Calu3 (cell line): Measurements from ENCODE around the gene BRAP. TPM values are rescaled to one million over a fixed set of nuclear protein-coding genes. Genes with fewer than 3 reads are reported as not detected.
"Not testable (repeated sequence)": the region's sequence is repeated elsewhere in the genome, so short reads cannot be mapped to it uniquely, and the experiment has no call there.

ENCODE experiments used
- BruUV-seq: library from RNA; stranded (reverse); fragments of 400-500 nt; replicated peaks from 2 replicates; lab custom pipeline; 2021; lab: Mats Ljungman, UMichigan
- CTCF ChIA-PET: fragments of 300-600 bp; sonication (Branson Sonifier 250); formaldehyde crosslinking; loops from one replicate; lab custom pipeline; 2022; ENCODE audit warnings: antibody characterized with exemption; lab: Charles Lee
- DNase-seq: peaks from one replicate; pipeline ENCODE4 v3.0.0; 2022
- H3K27ac Mint-ChIP-seq: one replicate; pipeline ENCODE4 v1.8.0; 2022; ENCODE audit warnings: mixed read lengths; ENCODE audit not compliant: unreplicated experiment
- H3K27me3 Mint-ChIP-seq: one replicate; pipeline ENCODE4 v1.8.0; 2022; ENCODE audit warnings: mixed read lengths; ENCODE audit not compliant: unreplicated experiment
- H3K36me3 Mint-ChIP-seq: one replicate; pipeline ENCODE4 v1.8.0; 2022; ENCODE audit warnings: mild to moderate bottlenecking, moderate library complexity, mixed read lengths; ENCODE audit not compliant: insufficient read depth, unreplicated experiment
- H3K4me1 Mint-ChIP-seq: one replicate; pipeline ENCODE4 v1.8.0; 2022; ENCODE audit warnings: mild to moderate bottlenecking, low read depth, mixed read lengths; ENCODE audit not compliant: unreplicated experiment
- H3K4me3 Mint-ChIP-seq: one replicate; pipeline ENCODE4 v1.8.0; 2022; ENCODE audit warnings: mild to moderate bottlenecking, low read depth, moderate library complexity, mixed read lengths; ENCODE audit not compliant: unreplicated experiment
- H3K9me3 Mint-ChIP-seq: one replicate; pipeline ENCODE4 v1.8.0; 2022; ENCODE audit warnings: low read depth, mixed read lengths; ENCODE audit not compliant: unreplicated experiment
- intact Hi-C: fragments of 100-400 bp; cut with micrococcal nuclease; formaldehyde crosslinking; loops from one replicate; pipeline ENCODE4 v1.10.0; 2022; ENCODE audit not compliant: unreplicated experiment
- total RNA-seq: library from RNA; stranded (reverse); gene quantifications from 2 replicates; pipeline ENCODE4 v1.2.3, GENCODE V29; 2022
- TF ChIP-seq, protein P1 (sequence below): fragments of 200-600 bp; IDR thresholded peaks from one replicate; pipeline ENCODE4 v1.8.0; 2022; ENCODE audit warnings: antibody characterized with exemption; ENCODE audit not compliant: unreplicated experiment

The BRAP gene
- total RNA-seq, 1 experiment from 2014 or later: 17.8 TPM

- no peak for DNase-seq
- CTCF ChIA-PET: interaction anchor here (0.6 kb wide), 2 partner anchors 624 to 728 kb away, joined by 4 read pairs; no protein-coding TSS in a partner anchor
- H3K27me3 Mint-ChIP-seq: no peaks in the 10 kb centered on the region
These were observed 44.7 kb upstream of the BRAP start for GRCh38 chr12:111730420-111730819.

DNA sequence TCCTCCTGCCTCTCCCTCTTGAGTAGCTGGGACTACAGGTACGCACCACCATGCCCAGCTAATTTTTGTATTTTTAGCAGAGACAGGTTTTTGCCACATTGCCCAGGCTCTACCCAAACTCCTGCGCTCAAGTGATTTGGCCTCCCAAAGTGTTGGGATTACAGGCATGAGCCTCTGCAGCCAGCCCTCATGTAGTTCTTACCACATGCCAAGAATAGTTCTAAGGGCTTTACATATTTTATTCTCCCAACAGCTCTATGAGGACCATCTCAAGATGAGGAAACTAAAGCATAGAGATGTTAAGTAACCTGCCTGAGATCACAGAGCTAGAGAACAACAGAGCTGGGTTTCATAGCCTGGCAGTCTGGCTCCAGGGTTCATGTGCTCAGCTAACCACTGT lies 43.0 kb upstream of the BRAP start:
- no peaks in the 10 kb centered on the region for H3K9me3 Mint-ChIP-seq
- DNase-seq: no peak
- TF ChIP-seq, protein P1, sequence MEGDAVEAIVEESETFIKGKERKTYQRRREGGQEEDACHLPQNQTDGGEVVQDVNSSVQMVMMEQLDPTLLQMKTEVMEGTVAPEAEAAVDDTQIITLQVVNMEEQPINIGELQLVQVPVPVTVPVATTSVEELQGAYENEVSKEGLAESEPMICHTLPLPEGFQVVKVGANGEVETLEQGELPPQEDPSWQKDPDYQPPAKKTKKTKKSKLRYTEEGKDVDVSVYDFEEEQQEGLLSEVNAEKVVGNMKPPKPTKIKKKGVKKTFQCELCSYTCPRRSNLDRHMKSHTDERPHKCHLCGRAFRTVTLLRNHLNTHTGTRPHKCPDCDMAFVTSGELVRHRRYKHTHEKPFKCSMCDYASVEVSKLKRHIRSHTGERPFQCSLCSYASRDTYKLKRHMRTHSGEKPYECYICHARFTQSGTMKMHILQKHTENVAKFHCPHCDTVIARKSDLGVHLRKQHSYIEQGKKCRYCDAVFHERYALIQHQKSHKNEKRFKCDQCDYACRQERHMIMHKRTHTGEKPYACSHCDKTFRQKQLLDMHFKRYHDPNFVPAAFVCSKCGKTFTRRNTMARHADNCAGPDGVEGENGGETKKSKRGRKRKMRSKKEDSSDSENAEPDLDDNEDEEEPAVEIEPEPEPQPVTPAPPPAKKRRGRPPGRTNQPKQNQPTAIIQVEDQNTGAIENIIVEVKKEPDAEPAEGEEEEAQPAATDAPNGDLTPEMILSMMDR: no peak
- no TSS peak for BruUV-seq
- H3K36me3 Mint-ChIP-seq: peaks cover 11% of the 10 kb centered on the region
- no peaks in the 10 kb centered on the region for H3K4me1 Mint-ChIP-seq
- intact Hi-C loops: no loop called here
- H3K27ac Mint-ChIP-seq: no peak overlapping the region
- CTCF ChIA-PET: interaction anchor here (0.5 to 0.6 kb wide), 2 partner anchors 9 to 74 kb away, joined by 3 to 4 read pairs; no protein-coding TSS in a partner anchor
- H3K27me3 Mint-ChIP-seq: no peaks in the 10 kb centered on the region
- H3K4me3 Mint-ChIP-seq: no peak overlapping the region

More at GRCh38 chr12:111730420-111730819, 44.7 kb upstream of the BRAP start:
- intact Hi-C loops: no loop called here
- Mint-ChIP-seq H3K36me3 (peaks cover 17% of the 10 kb centered on the region), H3K9me3 (no peaks in the 10 kb centered on the region), H3K27ac (no peak overlapping the region), H3K4me3 (no peak overlapping the region), H3K4me1 (no peaks in the 10 kb centered on the region)
- TF ChIP-seq, protein P1: no peak
- no TSS peak for BruUV-seq

GRCh38 chr12:111723646-111724360 lies 38.0 kb upstream of the BRAP start:
- H3K27me3 Mint-ChIP-seq, DNase-seq, H3K27ac Mint-ChIP-seq, H3K9me3 Mint-ChIP-seq, CTCF ChIA-PET, H3K4me3 Mint-ChIP-seq, intact Hi-C loops, H3K4me1 Mint-ChIP-seq, BruUV-seq: not testable (repeated sequence)
- peaks cover 13% of the 10 kb centered on the region for H3K36me3 Mint-ChIP-seq

GRCh38 chr12:111720457-111720856 lies 34.7 kb upstream of the BRAP start:
- CTCF ChIA-PET: interaction anchor here (0.7 kb wide), 1 partner anchor 333 kb away, joined by 3 read pairs; no protein-coding TSS in a partner anchor
- H3K27me3 Mint-ChIP-seq: no peaks in the 10 kb centered on the region
- DNase-seq: no peak
- TF ChIP-seq, protein P1: no peak
- intact Hi-C loops: no loop called here
- H3K4me3 Mint-ChIP-seq: no peak overlapping the region
- H3K36me3 Mint-ChIP-seq: peaks cover 7% of the 10 kb centered on the region
- H3K4me1 Mint-ChIP-seq: no peaks in the 10 kb centered on the region
- H3K27ac Mint-ChIP-seq: no peak overlapping the region
- H3K9me3 Mint-ChIP-seq: no peaks in the 10 kb centered on the region
- no TSS peak for BruUV-seq

- H3K36me3 Mint-ChIP-seq, H3K4me1 Mint-ChIP-seq, BruUV-seq, H3K4me3 Mint-ChIP-seq, H3K9me3 Mint-ChIP-seq, DNase-seq, CTCF ChIA-PET, H3K27me3 Mint-ChIP-seq, H3K27ac Mint-ChIP-seq, intact Hi-C loops: not testable (repeated sequence)
These were observed 33.6 kb upstream of the BRAP start for GRCh38 chr12:111719316-111719715.
